ENCODE results near the gene PIEZO1.

DNA sequence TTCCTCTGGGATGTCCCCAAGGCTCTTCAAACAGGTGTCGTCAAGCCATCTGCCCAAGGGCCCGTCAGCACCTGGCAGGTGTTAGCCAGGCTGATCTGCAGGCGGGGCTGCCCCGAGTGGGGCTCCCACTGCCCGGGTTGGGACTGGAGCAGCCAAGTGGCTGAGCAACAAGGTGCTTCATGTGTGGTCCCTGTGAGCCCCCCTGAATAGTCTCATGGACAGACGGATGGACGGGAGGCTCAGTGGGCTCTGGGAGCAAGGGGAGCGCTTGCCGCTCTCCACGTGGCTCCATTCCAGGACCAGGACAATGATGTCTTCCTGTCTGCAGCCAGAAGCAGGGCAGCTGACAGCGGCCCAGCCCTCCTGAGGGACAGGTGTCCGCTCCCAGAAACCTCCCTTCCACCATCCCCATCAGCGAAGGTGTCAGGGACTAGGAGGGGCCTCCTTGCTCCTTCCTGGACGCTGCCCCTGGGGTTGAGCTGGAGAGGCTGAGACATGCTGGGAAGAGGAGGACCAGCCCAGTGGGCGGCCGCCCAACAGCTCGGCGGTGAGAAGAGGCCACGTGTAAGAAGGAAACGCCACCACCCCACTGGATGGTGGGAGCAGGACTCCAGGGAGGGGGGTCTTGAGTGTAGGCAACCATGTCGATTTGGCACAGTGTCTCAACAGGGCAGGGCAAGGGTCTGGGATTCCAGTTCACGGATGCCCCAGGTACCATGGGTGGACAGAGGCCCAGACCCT, 108.3 kb downstream of the PIEZO1 start:
- TF ChIP-seq, protein P1, sequence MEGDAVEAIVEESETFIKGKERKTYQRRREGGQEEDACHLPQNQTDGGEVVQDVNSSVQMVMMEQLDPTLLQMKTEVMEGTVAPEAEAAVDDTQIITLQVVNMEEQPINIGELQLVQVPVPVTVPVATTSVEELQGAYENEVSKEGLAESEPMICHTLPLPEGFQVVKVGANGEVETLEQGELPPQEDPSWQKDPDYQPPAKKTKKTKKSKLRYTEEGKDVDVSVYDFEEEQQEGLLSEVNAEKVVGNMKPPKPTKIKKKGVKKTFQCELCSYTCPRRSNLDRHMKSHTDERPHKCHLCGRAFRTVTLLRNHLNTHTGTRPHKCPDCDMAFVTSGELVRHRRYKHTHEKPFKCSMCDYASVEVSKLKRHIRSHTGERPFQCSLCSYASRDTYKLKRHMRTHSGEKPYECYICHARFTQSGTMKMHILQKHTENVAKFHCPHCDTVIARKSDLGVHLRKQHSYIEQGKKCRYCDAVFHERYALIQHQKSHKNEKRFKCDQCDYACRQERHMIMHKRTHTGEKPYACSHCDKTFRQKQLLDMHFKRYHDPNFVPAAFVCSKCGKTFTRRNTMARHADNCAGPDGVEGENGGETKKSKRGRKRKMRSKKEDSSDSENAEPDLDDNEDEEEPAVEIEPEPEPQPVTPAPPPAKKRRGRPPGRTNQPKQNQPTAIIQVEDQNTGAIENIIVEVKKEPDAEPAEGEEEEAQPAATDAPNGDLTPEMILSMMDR (IDR thresholded peaks at IDR 0.05 in 2 of 3, conservative IDR thresholded peaks at IDR 0.05 in 1 of 3; ENCODE audit: insufficient read depth in 2 of 3, low read depth in 1 of 3, low read length in 3 of 3): no peak
- TF ChIP-seq IFI16 (CRISPR knock-in tag; IDR thresholded peaks at IDR 0.05): no peak
- TF ChIP-seq XRCC4 (IDR thresholded peaks at IDR 0.05; ENCODE audit: extremely low read depth, insufficient read depth, insufficient read length): no peak
